ENCODE measurements around the gene HTR3D.
"Not testable (repeated sequence)": the region's sequence is repeated elsewhere in the genome, so short reads cannot be mapped to it uniquely, and the experiment has no call there.

The HTR3D gene

GRCh38 chr3:184031187-184031792 is at the start of gene HTR3D:
Gene HTR3D (plus strand): TSS chr3:184031742. CDS start chr3:184031742, 0 bp downstream.
- no peak for DNase-seq (ENCODE audit: low spot score)

- no peak for DNase-seq (ENCODE audit: low spot score)
These were observed 49.4 kb upstream of the HTR3D start for GRCh38 chr3:183981990-183982644.

- no peak for DNase-seq (ENCODE audit: low spot score)
These were observed 47.3 kb upstream of the HTR3D start for GRCh38 chr3:183984127-183984740.

- no peak for DNase-seq (ENCODE audit: low spot score)
These were observed 46.5 kb upstream of the HTR3D start for GRCh38 chr3:183984749-183985729.

- DNase-seq (ENCODE audit: low spot score), result peak; percentile 31
These were observed 44.4 kb upstream of the HTR3D start for GRCh38 chr3:183987000-183987600.

GRCh38 chr3:183988216-183988790 is 43.2 kb upstream of the HTR3D start:
- no peak for DNase-seq (ENCODE audit: low spot score)

- no peak for DNase-seq (ENCODE audit: low spot score)
These were observed 40.1 kb upstream of the HTR3D start for GRCh38 chr3:183991403-183991802.

- no peak for DNase-seq (ENCODE audit: low spot score)
These were observed 29.8 kb upstream of the HTR3D start for GRCh38 chr3:184001761-184002160.

GRCh38 chr3:184002469-184002868 is 29.1 kb upstream of the HTR3D start:
- no peak for DNase-seq (ENCODE audit: low spot score)

GRCh38 chr3:184003187-184003967 is 28.2 kb upstream of the HTR3D start:
- DNase-seq (ENCODE audit: low spot score), result no peak

GRCh38 chr3:184004476-184004875 is 27.1 kb upstream of the HTR3D start:
- DNase-seq (ENCODE audit: low spot score), result peak; percentile 51

- peak; percentile 62 for DNase-seq (ENCODE audit: low spot score)
These were observed 25.5 kb upstream of the HTR3D start for GRCh38 chr3:184005941-184006507.

GRCh38 chr3:184007143-184007813 is 24.3 kb upstream of the HTR3D start:
- not testable (repeated sequence) for DNase-seq (ENCODE audit: low spot score)

- no peak for DNase-seq (ENCODE audit: low spot score)
These were observed 23.4 kb upstream of the HTR3D start for GRCh38 chr3:184008161-184008560.

- DNase-seq (ENCODE audit: low spot score), result no peak
These were observed 20.2 kb upstream of the HTR3D start for GRCh38 chr3:184011230-184011876.

GRCh38 chr3:184011937-184012889 is 19.3 kb upstream of the HTR3D start:
- no peak for DNase-seq (ENCODE audit: low spot score)

- DNase-seq (ENCODE audit: low spot score), result no peak
These were observed 16.0 kb upstream of the HTR3D start for GRCh38 chr3:184015381-184016019.

Data from Ammon's horn (tissue), 1 donor.